T-helper 17 cell (primary cell): ENCODE data around the gene GNL3. TPM values are rescaled to one million over a fixed set of nuclear protein-coding genes. Genes with fewer than 3 reads are reported as not detected.

ENCODE experiments used
- ATAC-seq: fragments of 150-1000 bp; cut with Tn5 transposase; 2 replicates; pipeline ENCODE4 v1.10.0; 2021; ENCODE audit warnings: mild to moderate bottlenecking, moderate library complexity
- DNase-seq, 3 donors: peaks; one replicate each; pipeline versions ENCODE4 v3.0.0 to v3.0.0-alpha.2; 2020 to 2021
- H3K9me3 ChIP-seq: one replicate; pipeline ENCODE4 v1.7.0; 2013; ENCODE audit warnings: low read length, mild to moderate bottlenecking; ENCODE audit not compliant: control insufficient read depth, poor library complexity, severe bottlenecking
- H3K27ac Mint-ChIP-seq: one replicate; pipeline ENCODE4 v1.8.0; 2022; ENCODE audit warnings: mild to moderate bottlenecking, moderate library complexity, mixed read lengths
- H3K27me3 Mint-ChIP-seq: one replicate; pipeline ENCODE4 v1.8.0; 2022; ENCODE audit warnings: mixed read lengths
- H3K36me3 Mint-ChIP-seq: one replicate; pipeline ENCODE4 v1.8.0; 2022; ENCODE audit warnings: low read depth, mixed read lengths
- H3K4me1 Mint-ChIP-seq: one replicate; pipeline ENCODE4 v1.8.0; 2022; ENCODE audit warnings: mild to moderate bottlenecking, mixed read lengths
- H3K4me3 Mint-ChIP-seq: one replicate; pipeline ENCODE4 v1.8.0; 2022; ENCODE audit warnings: mild to moderate bottlenecking, moderate library complexity, mixed read lengths
- total RNA-seq, 4 donors: library from RNA in 2 of 4; stranded (reverse) in 2 of 4; gene quantifications; one replicate each; pipeline ENCODE4 v1.2.3 and lab custom pipeline; 2022 to 2026

GNL3 gene
- total RNA-seq, 2 donors from 2014 or later, result 109 to 117 TPM

GRCh38 chr3:52695798-52696671, 10.2 kb downstream of the GNL3 start:
- ATAC-seq, result peak; percentile 6
- Mint-ChIP-seq H3K36me3 (peaks cover 7% of the 10 kb centered on the region), H3K4me1 (peaks cover 6% of the 10 kb centered on the region), H3K27me3 (no peaks in the 10 kb centered on the region), H3K4me3 (no peak overlapping the region), H3K27ac (peak overlapping the region; percentile 27)
- DNase-seq, result no peak
- no peaks in the 10 kb centered on the region for H3K9me3 ChIP-seq

GRCh38 chr3:52696830-52697631, 11.2 kb downstream of the GNL3 start:
- no peak overlapping the region for H3K4me3 Mint-ChIP-seq
- H3K27ac Mint-ChIP-seq, result peak overlapping the region; percentile 27
- no peaks in the 10 kb centered on the region for H3K27me3 Mint-ChIP-seq
- no peak for DNase-seq
- no peaks in the 10 kb centered on the region for H3K9me3 ChIP-seq
- peaks cover 8% of the 10 kb centered on the region for H3K4me1 Mint-ChIP-seq
- peaks cover 7% of the 10 kb centered on the region for H3K36me3 Mint-ChIP-seq
- no peak for ATAC-seq

GRCh38 chr3:52697632-52697965, 11.8 kb downstream of the GNL3 start:
- DNase-seq (no peak), ATAC-seq (no peak)
- no peaks in the 10 kb centered on the region for H3K27me3 Mint-ChIP-seq
- H3K27ac Mint-ChIP-seq, result peak overlapping the region; percentile 27
- H3K4me3 Mint-ChIP-seq, result no peak overlapping the region
- peaks cover 7% of the 10 kb centered on the region for H3K36me3 Mint-ChIP-seq
- H3K4me1 Mint-ChIP-seq, result peaks cover 8% of the 10 kb centered on the region
- no peaks in the 10 kb centered on the region for H3K9me3 ChIP-seq

- DNase-seq, result no peak
- Mint-ChIP-seq H3K36me3 (no peaks in the 10 kb centered on the region), H3K27ac (no peak overlapping the region), H3K4me3 (no peak overlapping the region), H3K4me1 (peaks cover 14% of the 10 kb centered on the region), H3K27me3 (no peaks in the 10 kb centered on the region)
- ATAC-seq, result no peak
- H3K9me3 ChIP-seq, result no peaks in the 10 kb centered on the region
Observed at GRCh38 chr3:52703341-52703740, 17.5 kb downstream of the GNL3 start.

GRCh38 chr3:52704611-52705437, 19.0 kb downstream of the GNL3 start:
- H3K4me1 Mint-ChIP-seq, result peaks cover 14% of the 10 kb centered on the region
- peak overlapping the region; percentile 98 for H3K27ac Mint-ChIP-seq
- no peaks in the 10 kb centered on the region for H3K9me3 ChIP-seq
- no peaks in the 10 kb centered on the region for H3K27me3 Mint-ChIP-seq
- no peak for DNase-seq
- H3K36me3 Mint-ChIP-seq, result no peaks in the 10 kb centered on the region
- no peak for ATAC-seq
- peak overlapping the region; percentile 94 for H3K4me3 Mint-ChIP-seq

GRCh38 chr3:52705438-52705687, 19.5 kb downstream of the GNL3 start:
- ATAC-seq (no peak), DNase-seq (no peak)
- H3K27ac Mint-ChIP-seq, result peak overlapping the region; percentile 98
- H3K4me1 Mint-ChIP-seq, result peaks cover 14% of the 10 kb centered on the region
- no peaks in the 10 kb centered on the region for H3K9me3 ChIP-seq
- H3K36me3 Mint-ChIP-seq, result no peaks in the 10 kb centered on the region
- peak overlapping the region; percentile 94 for H3K4me3 Mint-ChIP-seq
- H3K27me3 Mint-ChIP-seq, result no peaks in the 10 kb centered on the region

GRCh38 chr3:52705688-52706686, 20.2 kb downstream of the GNL3 start, which contains the start of the genes GLT8D1 and SPCS1:
Gene GLT8D1 (minus strand): TSS chr3:52705791. CDS start chr3:52700460, 5,331 bp downstream.
Gene SPCS1 (plus strand): TSS chr3:52706106. CDS start chr3:52706247, 141 bp downstream.
- peak; percentile 79 to 83 (median 82) for DNase-seq
- Mint-ChIP-seq H3K27ac (peak within 1 kb of the TSS; percentile 98), H3K27me3 (no peaks in the 10 kb centered on the region), H3K4me3 (peak within 1 kb of the TSS; percentile 94), H3K36me3 (no peaks in the 10 kb centered on the region), H3K4me1 (peaks cover 14% of the 10 kb centered on the region)
- no peaks in the 10 kb centered on the region for H3K9me3 ChIP-seq
- peak; percentile 91 for ATAC-seq

- no peak for ATAC-seq
- DNase-seq, result no peak
- no peaks in the 10 kb centered on the region for H3K36me3 Mint-ChIP-seq
- H3K4me3 Mint-ChIP-seq, result peak overlapping the region; percentile 72
- H3K27me3 Mint-ChIP-seq, result no peaks in the 10 kb centered on the region
- H3K4me1 Mint-ChIP-seq, result peaks cover 12% of the 10 kb centered on the region
- peak overlapping the region; percentile 98 for H3K27ac Mint-ChIP-seq
- no peaks in the 10 kb centered on the region for H3K9me3 ChIP-seq
Observed at GRCh38 chr3:52707585-52707984, 21.8 kb downstream of the GNL3 start.

GRCh38 chr3:52710512-52710911, 24.7 kb downstream of the GNL3 start:
- Mint-ChIP-seq H3K4me1 (no peaks in the 10 kb centered on the region), H3K36me3 (no peaks in the 10 kb centered on the region), H3K4me3 (no peak overlapping the region), H3K27me3 (no peaks in the 10 kb centered on the region), H3K27ac (no peak overlapping the region)
- ATAC-seq (no peak), DNase-seq (no peak)
- H3K9me3 ChIP-seq, result no peaks in the 10 kb centered on the region

- no peak overlapping the region for H3K4me3 Mint-ChIP-seq
- DNase-seq (no peak), ATAC-seq (no peak)
- H3K4me1 Mint-ChIP-seq, result peaks cover 4% of the 10 kb centered on the region
- H3K27ac Mint-ChIP-seq, result no peak overlapping the region
- H3K9me3 ChIP-seq, result no peaks in the 10 kb centered on the region
- no peaks in the 10 kb centered on the region for H3K27me3 Mint-ChIP-seq
- H3K36me3 Mint-ChIP-seq, result no peaks in the 10 kb centered on the region
Observed at GRCh38 chr3:52712291-52713212, 26.7 kb downstream of the GNL3 start.
